ENCODE results near the gene TANC1. TPM values are rescaled to one million over a fixed set of nuclear protein-coding genes. Genes with fewer than 3 reads are reported as not detected.

Gene TANC1
- total and polyA plus RNA-seq, 2 donors (not counting 3 experiments of a cell fraction or from before 2014, with no cell fraction given): 58.9 to 99.4 TPM

DNA sequence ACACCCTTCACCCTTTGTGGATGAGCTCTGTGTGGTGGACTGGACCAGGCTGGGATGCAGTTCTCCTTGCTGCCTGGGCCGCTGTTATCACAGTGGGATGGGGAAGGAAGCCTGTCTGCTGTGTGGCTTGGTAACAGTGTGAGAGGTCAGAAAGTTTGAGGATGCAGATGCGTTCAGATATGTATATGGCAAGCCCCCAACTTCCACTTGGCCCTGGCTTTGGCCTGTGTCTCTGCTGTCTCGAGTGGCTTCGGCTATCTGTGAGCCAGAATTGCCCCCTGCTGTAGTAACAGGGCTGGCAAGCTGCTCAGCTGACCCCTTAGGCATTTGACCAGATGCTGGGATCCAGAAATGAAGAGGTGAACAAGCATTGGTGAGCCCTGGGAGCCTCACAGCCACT, 211.3 kb downstream of the TANC1 start:
- no peaks in the 10 kb centered on the region for H3K9me3 ChIP-seq (replicated peaks; ENCODE audit: control insufficient read depth, insufficient read depth, low read length)
- intact Hi-C loops (cut with micrococcal nuclease) (no loop called here), dilution Hi-C loops (cut with MboI; ENCODE audit: extremely low pct_ligation_motif_present, low sequenced_read_pairs) (no loop called here)
- H3K27me3 ChIP-seq (ENCODE audit: control insufficient read depth in 2 of 2, insufficient read depth in 2 of 2, low read length in 2 of 2): no peaks in the 10 kb centered on the region
- H2AFZ ChIP-seq (ENCODE audit: low read depth, low read length): no peak overlapping the region
- peaks cover 14 to 34% of the 10 kb centered on the region in 2 experiments for H3K36me3 ChIP-seq (ENCODE audit: control insufficient read depth in 2 of 2, extremely low read depth in 1 of 2, insufficient read depth in 2 of 2, low read length in 2 of 2)
- H3K4me3 ChIP-seq (replicated peaks in 1 of 3; ENCODE audit: insufficient read depth in 1 of 3, low read depth in 1 of 3, low read length in 3 of 3): no peak overlapping the region
- H3K4me2 ChIP-seq (ENCODE audit: insufficient read depth, low read length): no peak overlapping the region
- POLR2A ChIA-PET: no interaction called here
- no peaks in the 10 kb centered on the region for H3K79me2 ChIP-seq (ENCODE audit: control insufficient read depth, insufficient read depth, low read length)
- peaks cover 3% of the 10 kb centered on the region for H3K4me1 ChIP-seq (ENCODE audit: control insufficient read depth, extremely low read depth, insufficient read depth, low read length)
- FAIRE-seq (no peak), DNase-seq (ENCODE audit: low read depth, low spot score) (peak; percentile 75)
- no peaks in the 10 kb centered on the region for H4K20me1 ChIP-seq (replicated peaks; ENCODE audit: control insufficient read depth, extremely low read depth, insufficient read depth, low read length)
- H3K9ac ChIP-seq (replicated peaks; ENCODE audit: extremely low read depth, insufficient read depth, low read length): no peak overlapping the region
- CTCF ChIA-PET: no interaction called here
- no peak overlapping the region for H3K27ac ChIP-seq (ENCODE audit: insufficient read depth, low read depth, low read length)
- no peaks in the 10 kb centered on the region for H3K9me1 ChIP-seq (replicated peaks; ENCODE audit: control insufficient read depth, extremely low read depth, insufficient read depth, low read length)
- BruUV-seq (replicated peaks): no TSS peak
- no peak for TF ChIP-seq FOS (IDR thresholded peaks at IDR 0.05; ENCODE audit: borderline replicate concordance, insufficient read depth, low read length)
- TF ChIP-seq, protein P1, sequence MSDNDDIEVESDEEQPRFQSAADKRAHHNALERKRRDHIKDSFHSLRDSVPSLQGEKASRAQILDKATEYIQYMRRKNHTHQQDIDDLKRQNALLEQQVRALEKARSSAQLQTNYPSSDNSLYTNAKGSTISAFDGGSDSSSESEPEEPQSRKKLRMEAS (IDR thresholded peaks at IDR 0.05; ENCODE audit: insufficient read depth, insufficient read length): no peak
- no peak for TF ChIP-seq JUN (IDR thresholded peaks at IDR 0.05; ENCODE audit: borderline replicate concordance, insufficient read depth, insufficient read length, low read depth)

DNA sequence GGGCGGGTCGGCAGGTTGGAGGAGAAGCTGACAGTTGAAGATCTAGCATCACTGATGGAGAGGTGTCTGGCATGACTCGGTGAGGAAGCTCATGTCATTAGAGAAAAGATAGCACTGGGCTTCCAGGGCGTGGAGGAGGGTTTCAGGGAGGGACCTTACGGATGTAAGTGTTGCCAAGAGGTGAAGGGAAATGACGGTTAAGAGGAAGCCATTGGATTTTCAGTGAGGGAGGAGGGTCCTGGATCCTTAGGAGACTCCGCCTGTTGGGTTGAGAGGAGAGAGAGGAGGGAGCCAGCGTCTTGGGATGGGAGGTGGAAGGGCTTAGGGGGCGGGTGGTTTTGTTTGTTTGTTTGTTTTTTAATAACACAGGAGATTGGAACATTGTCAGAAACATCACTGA, 214.9 kb downstream of the TANC1 start:
- H2AFZ ChIP-seq (ENCODE audit: low read depth, low read length): no peak overlapping the region
- TF ChIP-seq JUN (IDR thresholded peaks at IDR 0.05; ENCODE audit: borderline replicate concordance, insufficient read depth, insufficient read length, low read depth): no peak
- TF ChIP-seq FOS (IDR thresholded peaks at IDR 0.05; ENCODE audit: borderline replicate concordance, insufficient read depth, low read length): no peak
- TF ChIP-seq, protein P2, sequence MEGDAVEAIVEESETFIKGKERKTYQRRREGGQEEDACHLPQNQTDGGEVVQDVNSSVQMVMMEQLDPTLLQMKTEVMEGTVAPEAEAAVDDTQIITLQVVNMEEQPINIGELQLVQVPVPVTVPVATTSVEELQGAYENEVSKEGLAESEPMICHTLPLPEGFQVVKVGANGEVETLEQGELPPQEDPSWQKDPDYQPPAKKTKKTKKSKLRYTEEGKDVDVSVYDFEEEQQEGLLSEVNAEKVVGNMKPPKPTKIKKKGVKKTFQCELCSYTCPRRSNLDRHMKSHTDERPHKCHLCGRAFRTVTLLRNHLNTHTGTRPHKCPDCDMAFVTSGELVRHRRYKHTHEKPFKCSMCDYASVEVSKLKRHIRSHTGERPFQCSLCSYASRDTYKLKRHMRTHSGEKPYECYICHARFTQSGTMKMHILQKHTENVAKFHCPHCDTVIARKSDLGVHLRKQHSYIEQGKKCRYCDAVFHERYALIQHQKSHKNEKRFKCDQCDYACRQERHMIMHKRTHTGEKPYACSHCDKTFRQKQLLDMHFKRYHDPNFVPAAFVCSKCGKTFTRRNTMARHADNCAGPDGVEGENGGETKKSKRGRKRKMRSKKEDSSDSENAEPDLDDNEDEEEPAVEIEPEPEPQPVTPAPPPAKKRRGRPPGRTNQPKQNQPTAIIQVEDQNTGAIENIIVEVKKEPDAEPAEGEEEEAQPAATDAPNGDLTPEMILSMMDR (IDR thresholded peaks at IDR 0.05; ENCODE audit: extremely low read depth in 1 of 2, insufficient read depth in 1 of 2, low read depth in 1 of 2, low read length in 2 of 2): no peak
- no peak for TF ChIP-seq POLR2AphosphoS5 (IDR thresholded peaks at IDR 0.05; ENCODE audit: insufficient read depth, low read depth, low read length)
- TF ChIP-seq, protein P1 (IDR thresholded peaks at IDR 0.05; ENCODE audit: insufficient read depth, insufficient read length): no peak
- no peak for TF ChIP-seq GATA2 (IDR thresholded peaks at IDR 0.05; ENCODE audit: insufficient read depth, insufficient read length, low read depth, low read length)
- no peak for TF ChIP-seq EZH2 (IDR thresholded peaks at IDR 0.05; ENCODE audit: borderline replicate concordance, low read depth, low read length, severe bottlenecking)
- TF ChIP-seq POLR2A (IDR thresholded peaks at IDR 0.05; ENCODE audit: low read depth, low read length): no peak
- no peak for TF ChIP-seq MYC (IDR thresholded peaks at IDR 0.05; ENCODE audit: low read depth, low read length)
- no peak overlapping the region for H3K27ac ChIP-seq (ENCODE audit: insufficient read depth, low read depth, low read length)
- no peaks in the 10 kb centered on the region for H3K79me2 ChIP-seq (ENCODE audit: control insufficient read depth, insufficient read depth, low read length)
- peaks cover 32% of the 10 kb centered on the region for H3K4me1 ChIP-seq (ENCODE audit: control insufficient read depth, extremely low read depth, insufficient read depth, low read length)
- peaks cover 8 to 34% of the 10 kb centered on the region in 2 experiments for H3K36me3 ChIP-seq (ENCODE audit: control insufficient read depth in 2 of 2, extremely low read depth in 1 of 2, insufficient read depth in 2 of 2, low read length in 2 of 2)
- CTCF ChIA-PET: interaction anchor here (0.8 to 1.3 kb wide), 3 partner anchors 9 to 44 kb away, joined by 3 to 4 read pairs (median 3); no protein-coding TSS in a partner anchor
- H3K4me2 ChIP-seq (ENCODE audit: insufficient read depth, low read length): no peak overlapping the region
- no peak overlapping the region for H3K9ac ChIP-seq (replicated peaks; ENCODE audit: extremely low read depth, insufficient read depth, low read length)
- no TSS peak for BruUV-seq (replicated peaks)
- H4K20me1 ChIP-seq (replicated peaks; ENCODE audit: control insufficient read depth, extremely low read depth, insufficient read depth, low read length): no peaks in the 10 kb centered on the region
- FAIRE-seq: no peak
- no peaks in the 10 kb centered on the region for H3K27me3 ChIP-seq (ENCODE audit: control insufficient read depth in 2 of 2, insufficient read depth in 2 of 2, low read length in 2 of 2)
- no peak overlapping the region for H3K4me3 ChIP-seq (replicated peaks in 1 of 3; ENCODE audit: insufficient read depth in 1 of 3, low read depth in 1 of 3, low read length in 3 of 3)
- H3K9me1 ChIP-seq (replicated peaks; ENCODE audit: control insufficient read depth, extremely low read depth, insufficient read depth, low read length): no peaks in the 10 kb centered on the region
- intact Hi-C loops (cut with micrococcal nuclease): no loop called here
- H3K9me3 ChIP-seq (replicated peaks; ENCODE audit: control insufficient read depth, insufficient read depth, low read length): no peaks in the 10 kb centered on the region
- no peak for DNase-seq (ENCODE audit: low read depth, low spot score)
- POLR2A ChIA-PET: no interaction called here
- dilution Hi-C loops (cut with MboI; ENCODE audit: extremely low pct_ligation_motif_present, low sequenced_read_pairs): no loop called here
